ENCODE results near the gene SSNA1. TPM values are rescaled to one million over a fixed set of nuclear protein-coding genes. Genes with fewer than 3 reads are reported as not detected.

SSNA1 gene
- total RNA-seq, 2 donors from 2014 or later = 78.3 to 91.4 TPM

- ATAC-seq (no peak), DNase-seq (ENCODE audit: low spot score) (no peak)
- Mint-ChIP-seq H3K27me3 (peaks cover 3 to 7% of the 10 kb centered on the region in 2 donors), H3K4me3 (no peak overlapping the region), H3K36me3 (no peaks in the 10 kb centered on the region), H3K9me3 (no peaks in the 10 kb centered on the region), H3K4me1 (ENCODE audit: low read depth in 2 of 2) (peaks cover 5 to 6% of the 10 kb centered on the region in 2 donors), H3K27ac (no peak overlapping the region)
These were observed 37.3 kb downstream of the SSNA1 start for GRCh38 chr9:137225699-137226331.

- Mint-ChIP-seq H3K4me3 (no peak overlapping the region), H3K27ac (no peak overlapping the region), H3K36me3 (no peaks in the 10 kb centered on the region), H3K4me1 (ENCODE audit: low read depth in 2 of 2) (peaks cover 5 to 6% of the 10 kb centered on the region in 2 donors), H3K27me3 (peaks cover 3 to 7% of the 10 kb centered on the region in 2 donors), H3K9me3 (no peaks in the 10 kb centered on the region)
- DNase-seq (ENCODE audit: low spot score) (no peak), ATAC-seq (no peak)
These were observed 38.0 kb downstream of the SSNA1 start for GRCh38 chr9:137226338-137227053.

- ATAC-seq (peak; percentile 26 to 34), DNase-seq (ENCODE audit: low spot score) (peak; percentile 78)
- H3K27me3 Mint-ChIP-seq = peaks cover 3 to 7% of the 10 kb centered on the region in 2 donors
- H3K4me3 Mint-ChIP-seq = no peak within 1 kb of the TSS
- no peaks in the 10 kb centered on the region for H3K9me3 Mint-ChIP-seq
- H3K36me3 Mint-ChIP-seq = no peaks in the 10 kb centered on the region
- H3K27ac Mint-ChIP-seq = no peak within 1 kb of the TSS
- H3K4me1 Mint-ChIP-seq (ENCODE audit: low read depth in 2 of 2) = peaks cover 5 to 6% of the 10 kb centered on the region in 2 donors
These were observed 38.8 kb downstream of the SSNA1 start, which contains the start of gene RNF224 for GRCh38 chr9:137227054-137227852. Gene RNF224 (plus strand): TSS chr9:137227502. CDS start chr9:137228336, 834 bp downstream.

GRCh38 chr9:137227853-137228505 lies 39.5 kb downstream of the SSNA1 start:
- Mint-ChIP-seq H3K4me1 (ENCODE audit: low read depth in 2 of 2) (peaks cover 4 to 5% of the 10 kb centered on the region in 2 donors), H3K9me3 (no peaks in the 10 kb centered on the region), H3K27me3 (peaks cover 3 to 7% of the 10 kb centered on the region in 2 donors), H3K4me3 (no peak overlapping the region), H3K27ac (no peak overlapping the region), H3K36me3 (no peaks in the 10 kb centered on the region)
- ATAC-seq (no peak), DNase-seq (ENCODE audit: low spot score) (no peak)

- H3K9me3 Mint-ChIP-seq = no peaks in the 10 kb centered on the region
- H3K36me3 Mint-ChIP-seq = no peaks in the 10 kb centered on the region
- H3K4me3 Mint-ChIP-seq = no peak overlapping the region
- ATAC-seq = no peak
- H3K27me3 Mint-ChIP-seq = peaks cover 3 to 7% of the 10 kb centered on the region in 2 donors
- H3K27ac Mint-ChIP-seq = no peak overlapping the region
- H3K4me1 Mint-ChIP-seq (ENCODE audit: low read depth in 2 of 2) = peaks cover 3 to 5% of the 10 kb centered on the region in 2 donors
- DNase-seq (ENCODE audit: low spot score) = no peak
These were observed 40.1 kb downstream of the SSNA1 start for GRCh38 chr9:137228506-137228967.

- Mint-ChIP-seq H3K27ac (no peak overlapping the region), H3K4me3 (no peak overlapping the region), H3K9me3 (no peaks in the 10 kb centered on the region), H3K4me1 (ENCODE audit: low read depth in 2 of 2) (peaks cover 3 to 5% of the 10 kb centered on the region in 2 donors), H3K27me3 (peaks cover 3 to 7% of the 10 kb centered on the region in 2 donors), H3K36me3 (no peaks in the 10 kb centered on the region)
- ATAC-seq (no peak), DNase-seq (ENCODE audit: low spot score) (no peak)
These were observed 40.8 kb downstream of the SSNA1 start for GRCh38 chr9:137228968-137229896.

GRCh38 chr9:137229903-137230704 lies 41.6 kb downstream of the SSNA1 start:
- ATAC-seq (no peak), DNase-seq (ENCODE audit: low spot score) (no peak)
- Mint-ChIP-seq H3K4me1 (ENCODE audit: low read depth in 2 of 2) (peaks cover 3 to 5% of the 10 kb centered on the region in 2 donors), H3K27me3 (peaks cover 6 to 7% of the 10 kb centered on the region in 2 donors), H3K36me3 (no peaks in the 10 kb centered on the region), H3K4me3 (no peak overlapping the region), H3K9me3 (no peaks in the 10 kb centered on the region), H3K27ac (no peak overlapping the region)

- Mint-ChIP-seq H3K9me3 (no peaks in the 10 kb centered on the region), H3K36me3 (no peaks in the 10 kb centered on the region), H3K27me3 (peaks cover 7 to 9% of the 10 kb centered on the region in 2 donors), H3K4me1 (ENCODE audit: low read depth in 2 of 2) (peaks cover 3 to 5% of the 10 kb centered on the region in 2 donors), H3K27ac (no peak within 1 kb of the TSS), H3K4me3 (no peak within 1 kb of the TSS)
- ATAC-seq (no peak), DNase-seq (ENCODE audit: low spot score) (no peak)
These were observed 42.4 kb downstream of the SSNA1 start, which contains the start of gene SLC34A3 for GRCh38 chr9:137230705-137231371. Gene SLC34A3 (plus strand): TSS chr9:137230901. CDS start chr9:137231703, 802 bp downstream.

- Mint-ChIP-seq H3K27ac (no peak overlapping the region), H3K4me3 (no peak overlapping the region), H3K36me3 (no peaks in the 10 kb centered on the region), H3K27me3 (peaks cover 7 to 9% of the 10 kb centered on the region in 2 donors), H3K9me3 (no peaks in the 10 kb centered on the region), H3K4me1 (ENCODE audit: low read depth in 2 of 2) (peaks cover 3 to 5% of the 10 kb centered on the region in 2 donors)
- ATAC-seq (no peak), DNase-seq (ENCODE audit: low spot score) (no peak)
These were observed 43.0 kb downstream of the SSNA1 start for GRCh38 chr9:137231372-137232039.

GRCh38 chr9:137232101-137232500 lies 43.6 kb downstream of the SSNA1 start:
- no peak overlapping the region for H3K4me3 Mint-ChIP-seq
- peaks cover 7 to 9% of the 10 kb centered on the region in 2 donors for H3K27me3 Mint-ChIP-seq
- DNase-seq (ENCODE audit: low spot score) (no peak), ATAC-seq (no peak)
- H3K27ac Mint-ChIP-seq = no peak overlapping the region
- no peaks in the 10 kb centered on the region for H3K9me3 Mint-ChIP-seq
- H3K4me1 Mint-ChIP-seq (ENCODE audit: low read depth in 2 of 2) = peaks cover 3 to 5% of the 10 kb centered on the region in 2 donors
- H3K36me3 Mint-ChIP-seq = no peaks in the 10 kb centered on the region

- no peak for DNase-seq (ENCODE audit: low spot score)
- Mint-ChIP-seq H3K4me1 (ENCODE audit: low read depth in 2 of 2) (peaks cover 2 to 3% of the 10 kb centered on the region in 2 donors), H3K27ac (no peak overlapping the region), H3K9me3 (no peaks in the 10 kb centered on the region), H3K4me3 (no peak overlapping the region), H3K36me3 (no peaks in the 10 kb centered on the region), H3K27me3 (peaks cover 4 to 9% of the 10 kb centered on the region in 2 donors)
- ATAC-seq = no peak
These were observed 44.0 kb downstream of the SSNA1 start for GRCh38 chr9:137232510-137232909.

Measured in natural killer cell treated with Interleukin-12 subunit alpha and Interleukin-12 subunit beta and Interleukin-15 and Interleukin-18, amount 100 ng/mL, for 72 hours (primary cell).